GM13977 (cell line): ENCODE measurements around the gene ASIC2.

Source experiments
- DNase-seq: peaks from one replicate; pipeline ENCODE4 v3.0.0; 2012; ENCODE audit warnings: low spot score
- CTCF ChIP-seq: IDR thresholded peaks from 2 replicates; pipeline ENCODE4 v1.5.1; 2012; ENCODE audit warnings: mild to moderate bottlenecking, control low read depth; ENCODE audit not compliant: insufficient read depth; ENCODE audit errors: extremely low read depth, missing control alignments
- in situ Hi-C: fragments of 300-500 bp; cut with MboI; formaldehyde crosslinking; loops from one replicate; pipeline ENCODE4 v1.12.0; 2022; ENCODE audit warnings: low sequenced_read_pairs, low pct_unique_long_range_greater_than_20kb, mixed read lengths, inconsistent platforms; ENCODE audit not compliant: unreplicated experiment

ASIC2 gene

GRCh38 chr17:33328129-33328528 lies 35.0 kb upstream of the ASIC2 start:
- TF ChIP-seq CTCF: no peak
- DNase-seq: no peak
- in situ Hi-C loops: no loop called here

- no peak for DNase-seq
- in situ Hi-C loops: no loop called here
- no peak for TF ChIP-seq CTCF
Observed at GRCh38 chr17:33324736-33325135, 31.6 kb upstream of the ASIC2 start.

GRCh38 chr17:33322063-33322462 lies 29.0 kb upstream of the ASIC2 start:
- no peak for DNase-seq
- no peak for TF ChIP-seq CTCF
- in situ Hi-C loops: no loop called here

- DNase-seq: no peak
- no peak for TF ChIP-seq CTCF
- in situ Hi-C loops: no loop called here
Observed at GRCh38 chr17:33318241-33318640, 25.1 kb upstream of the ASIC2 start.

GRCh38 chr17:33316746-33317145 lies 23.7 kb upstream of the ASIC2 start:
- no peak for DNase-seq
- in situ Hi-C loops: no loop called here
- TF ChIP-seq CTCF: no peak

GRCh38 chr17:33310296-33310695 lies 17.2 kb upstream of the ASIC2 start:
- TF ChIP-seq CTCF: no peak
- in situ Hi-C loops: no loop called here
- DNase-seq: no peak

GRCh38 chr17:33303254-33303653 lies 10.2 kb upstream of the ASIC2 start:
- no peak for DNase-seq
- no peak for TF ChIP-seq CTCF

More at GRCh38 chr17:33303254-33303653, 10.2 kb upstream of the ASIC2 start:
- in situ Hi-C loops: no loop called here
